AG20443 (cell line): ENCODE results near the gene NUDT8.
"Not testable (repeated sequence)": the region's sequence is repeated elsewhere in the genome, so short reads cannot be mapped to it uniquely, and the experiment has no call there.

Experiments used
- DNase-seq: peaks from one replicate; pipeline ENCODE4 v3.0.0; 2012; ENCODE audit warnings: low spot score, mixed read lengths

The NUDT8 gene

DNA sequence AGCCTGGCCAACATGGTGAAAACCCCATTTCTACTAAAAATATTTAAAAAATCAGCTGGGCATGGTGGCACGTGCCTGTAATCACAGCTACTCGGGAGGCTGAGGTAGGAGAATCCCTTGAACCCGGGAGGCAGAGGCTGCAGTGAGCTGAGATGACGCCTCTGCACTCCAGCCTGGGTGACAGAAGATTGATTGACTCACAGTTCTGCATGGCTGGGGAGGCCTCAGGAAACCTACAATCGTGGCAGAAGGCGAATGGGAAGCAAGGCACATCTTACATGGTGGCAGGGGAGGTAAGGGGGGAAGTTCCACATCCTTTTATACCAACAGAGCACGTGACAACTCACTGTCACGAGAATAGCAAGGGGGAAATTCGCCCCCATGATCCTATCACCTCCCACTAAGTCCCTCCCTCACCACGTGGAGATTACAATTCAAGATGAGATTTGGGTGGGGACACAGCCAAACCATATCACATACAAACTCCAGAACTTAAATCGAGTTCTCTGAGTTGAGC is 40.8 kb downstream of the NUDT8 start:
- not testable (repeated sequence) for DNase-seq

DNA sequence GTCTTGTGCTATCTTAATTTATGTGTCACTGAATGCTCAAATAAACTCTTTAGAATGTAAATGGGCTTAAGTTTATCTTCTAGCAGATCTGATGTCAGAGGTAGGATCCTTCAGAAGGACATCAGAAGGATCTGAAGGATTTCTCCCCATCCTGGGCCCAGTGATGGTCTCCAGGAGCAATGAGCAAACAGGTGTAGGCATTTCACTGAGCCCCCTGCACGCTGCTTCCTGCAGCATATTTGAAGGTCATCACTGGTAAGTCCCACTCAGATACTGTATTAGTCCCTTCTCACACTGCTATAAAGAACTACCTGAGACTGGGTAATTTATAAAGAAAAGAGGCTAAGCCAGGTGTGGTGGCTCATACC is 41.6 kb downstream of the NUDT8 start:
- DNase-seq: no peak

DNA sequence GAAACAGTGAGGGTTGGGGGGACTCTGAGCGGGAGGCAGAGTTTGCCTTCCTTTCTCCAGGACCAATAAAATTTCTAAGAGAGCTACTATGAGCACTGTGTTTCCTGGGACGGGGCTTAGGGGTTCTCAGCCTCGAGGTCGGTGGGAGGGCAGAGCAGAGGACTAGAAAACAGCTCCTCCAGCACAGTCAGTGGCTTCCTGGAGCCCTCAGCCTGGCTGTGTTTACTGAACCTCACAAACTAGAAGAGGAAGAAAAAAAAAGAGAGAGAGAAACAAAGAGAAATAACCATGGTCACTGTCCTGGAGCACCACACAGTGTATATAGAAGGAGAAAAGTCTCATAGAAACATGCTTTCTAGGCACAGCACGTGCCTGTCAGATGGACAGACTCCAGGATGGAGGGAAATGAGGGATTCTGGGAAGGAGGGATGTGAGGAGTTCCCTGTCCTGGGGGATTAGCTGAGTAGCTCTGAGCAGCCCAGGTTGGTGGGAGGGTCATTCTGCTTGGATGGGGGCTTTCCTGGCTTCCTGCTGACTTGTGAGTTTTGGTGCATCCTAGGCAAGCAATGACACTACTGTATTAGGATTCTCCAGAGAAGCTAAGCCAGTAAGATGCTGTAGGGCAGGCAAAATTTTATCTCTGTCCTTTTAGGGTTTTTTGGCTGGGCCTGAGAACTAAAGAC is 43.0 kb downstream of the NUDT8 start:
- no peak for DNase-seq

DNA sequence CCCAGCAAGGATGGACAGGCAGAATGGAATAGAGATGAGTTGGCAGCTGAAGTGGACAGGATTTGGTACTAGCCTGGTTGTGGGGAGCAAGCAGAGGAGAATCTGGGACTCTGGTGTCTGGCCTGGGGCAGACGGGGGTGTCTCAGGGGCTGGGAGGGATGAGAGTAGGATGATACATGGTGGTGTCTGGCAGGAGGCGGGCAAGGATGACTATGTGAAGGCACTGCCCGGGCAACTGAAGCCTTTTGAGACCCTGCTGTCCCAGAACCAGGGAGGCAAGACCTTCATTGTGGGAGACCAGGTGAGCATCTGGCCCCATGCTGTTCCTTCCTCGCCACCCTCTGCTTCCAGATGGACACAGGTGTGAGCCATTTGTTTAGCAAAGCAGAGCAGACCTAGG is 43.8 kb downstream of the NUDT8 start:
- DNase-seq: no peak

DNA sequence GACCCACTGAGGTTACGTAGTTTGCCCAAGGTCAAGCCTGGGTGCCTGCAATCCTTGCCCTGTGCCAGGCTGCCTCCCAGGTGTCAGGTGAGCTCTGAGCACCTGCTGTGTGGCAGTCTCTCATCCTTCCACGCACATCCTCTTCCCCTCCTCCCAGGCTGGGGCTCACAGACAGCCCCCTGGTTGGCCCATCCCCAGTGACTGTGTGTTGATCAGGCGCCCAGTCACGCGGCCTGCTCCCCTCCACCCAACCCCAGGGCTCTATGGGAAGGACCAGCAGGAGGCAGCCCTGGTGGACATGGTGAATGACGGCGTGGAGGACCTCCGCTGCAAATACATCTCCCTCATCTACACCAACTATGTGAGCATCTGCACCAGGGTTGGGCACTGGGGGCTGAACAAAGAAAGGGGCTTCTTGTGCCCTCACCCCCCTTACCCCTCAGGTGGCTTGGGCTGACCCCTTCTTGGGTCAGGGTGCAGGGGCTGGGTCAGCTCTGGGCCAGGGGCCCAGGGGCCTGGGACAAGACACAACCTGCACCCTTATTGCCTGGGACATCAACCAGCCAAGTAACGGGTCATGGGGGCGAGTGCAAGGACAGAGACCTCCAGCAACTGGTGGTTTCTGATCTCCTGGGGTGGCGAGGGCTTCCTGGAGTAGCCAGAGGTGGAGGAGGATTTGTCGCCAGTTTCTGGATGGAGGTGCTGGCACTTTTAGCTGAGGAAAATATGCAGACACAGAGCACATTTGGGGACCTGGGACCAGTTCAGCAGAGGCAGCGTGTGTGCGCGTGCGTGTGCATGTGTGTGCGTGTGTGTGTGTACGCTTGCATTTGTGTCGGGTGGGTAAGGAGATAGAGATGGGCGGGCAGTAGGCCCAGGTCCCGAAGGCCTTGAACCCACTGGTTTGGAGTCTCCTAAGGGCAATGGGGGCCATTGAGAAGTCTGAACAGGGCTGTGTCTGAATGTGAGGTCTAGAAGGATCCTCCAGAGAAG is 44.6 kb downstream of the NUDT8 start:
- DNase-seq: no peak

DNA sequence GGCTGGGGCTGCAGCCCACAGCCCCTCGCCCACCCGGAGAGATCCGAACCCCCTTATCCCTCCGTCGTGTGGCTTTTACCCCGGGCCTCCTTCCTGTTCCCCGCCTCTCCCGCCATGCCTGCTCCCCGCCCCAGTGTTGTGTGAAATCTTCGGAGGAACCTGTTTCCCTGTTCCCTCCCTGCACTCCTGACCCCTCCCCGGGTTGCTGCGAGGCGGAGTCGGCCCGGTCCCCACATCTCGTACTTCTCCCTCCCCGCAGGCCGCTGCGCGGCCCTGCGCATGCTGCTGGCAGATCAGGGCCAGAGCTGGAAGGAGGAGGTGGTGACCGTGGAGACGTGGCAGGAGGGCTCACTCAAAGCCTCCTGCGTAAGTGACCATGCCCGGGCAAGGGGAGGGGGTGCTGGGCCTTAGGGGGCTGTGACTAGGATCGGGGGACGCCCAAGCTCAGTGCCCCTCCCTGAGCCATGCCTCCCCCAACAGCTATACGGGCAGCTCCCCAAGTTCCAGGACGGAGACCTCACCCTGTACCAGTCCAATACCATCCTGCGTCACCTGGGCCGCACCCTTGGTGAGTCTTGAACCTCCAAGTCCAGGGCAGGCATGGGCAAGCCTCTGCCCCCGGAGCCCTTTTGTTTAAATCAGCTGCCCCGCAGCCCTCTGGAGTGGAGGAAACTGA is 45.4 kb downstream of the NUDT8 start:
- DNase-seq: peak; percentile 79

DNA sequence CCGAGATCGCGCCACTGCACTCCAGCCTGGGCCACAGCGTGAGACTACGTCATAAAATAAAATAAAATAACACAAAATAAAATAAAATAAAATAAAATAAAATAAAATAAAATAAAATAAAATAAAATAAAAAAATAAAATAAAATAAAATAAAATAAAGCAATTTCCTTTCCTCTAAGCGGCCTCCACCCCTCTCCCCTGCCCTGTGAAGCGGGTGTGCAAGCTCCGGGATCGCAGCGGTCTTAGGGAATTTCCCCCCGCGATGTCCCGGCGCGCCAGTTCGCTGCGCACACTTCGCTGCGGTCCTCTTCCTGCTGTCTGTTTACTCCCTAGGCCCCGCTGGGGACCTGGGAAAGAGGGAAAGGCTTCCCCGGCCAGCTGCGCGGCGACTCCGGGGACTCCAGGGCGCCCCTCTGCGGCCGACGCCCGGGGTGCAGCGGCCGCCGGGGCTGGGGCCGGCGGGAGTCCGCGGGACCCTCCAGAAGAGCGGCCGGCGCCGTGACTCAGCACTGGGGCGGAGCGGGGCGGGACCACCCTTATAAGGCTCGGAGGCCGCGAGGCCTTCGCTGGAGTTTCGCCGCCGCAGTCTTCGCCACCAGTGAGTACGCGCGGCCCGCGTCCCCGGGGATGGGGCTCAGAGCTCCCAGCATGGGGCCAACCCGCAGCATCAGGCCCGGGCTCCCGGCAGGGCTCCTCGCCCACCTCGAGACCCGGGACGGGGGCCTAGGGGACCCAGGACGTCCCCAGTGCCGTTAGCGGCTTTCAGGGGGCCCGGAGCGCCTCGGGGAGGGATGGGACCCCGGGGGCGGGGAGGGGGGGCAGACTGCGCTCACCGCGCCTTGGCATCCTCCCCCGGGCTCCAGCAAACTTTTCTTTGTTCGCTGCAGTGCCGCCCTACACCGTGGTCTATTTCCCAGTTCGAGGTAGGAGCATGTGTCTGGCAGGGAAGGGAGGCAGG is 46.2 kb downstream of the NUDT8 start, which contains the start of gene GSTP1:
Gene GSTP1, plus strand, starts transcription at position 566 of the 958 bp plus-strand sequence. Its CDS starts 32 bp downstream, at position 598.
- DNase-seq: peak; percentile 97

DNA sequence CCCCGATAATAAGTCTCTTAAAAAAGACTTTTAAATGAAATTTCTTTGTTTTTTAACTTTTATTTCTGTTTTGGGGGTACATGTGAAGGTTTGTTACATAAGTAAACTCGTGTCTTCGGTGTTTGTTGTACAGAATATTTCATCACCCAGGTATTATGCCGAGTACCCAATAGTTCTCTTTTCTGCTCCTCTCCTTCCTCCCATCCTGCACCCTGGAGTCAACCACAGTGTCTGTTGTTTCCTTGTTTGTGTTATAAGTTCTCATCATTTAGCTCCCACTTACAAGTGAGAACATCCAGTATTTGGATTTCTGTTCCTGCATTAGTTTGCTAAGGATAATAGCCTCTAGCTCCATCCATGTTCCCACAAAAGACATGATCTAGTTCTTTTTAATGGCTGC is 47.7 kb downstream of the NUDT8 start:
- DNase-seq: no peak

DNA sequence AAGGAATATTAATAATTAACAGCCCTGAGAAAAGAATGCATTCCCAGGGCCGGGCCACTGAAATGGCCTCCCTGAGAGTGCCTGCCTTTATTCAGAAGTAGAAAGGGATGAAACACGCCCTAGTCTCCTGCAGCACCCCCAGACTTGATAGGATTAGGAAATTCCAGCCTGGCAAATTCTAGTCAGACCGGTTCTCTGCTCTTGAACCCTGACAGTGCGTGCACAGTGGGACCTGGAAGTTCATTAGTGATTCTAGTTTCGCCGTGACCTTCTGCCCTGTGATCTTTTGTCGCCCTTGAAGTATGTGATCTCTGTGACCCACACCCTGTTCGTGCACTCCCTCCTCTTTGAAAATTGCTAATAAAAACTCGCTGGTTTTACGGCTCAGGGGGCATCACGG is 48.3 kb downstream of the NUDT8 start:
- no peak for DNase-seq

DNA sequence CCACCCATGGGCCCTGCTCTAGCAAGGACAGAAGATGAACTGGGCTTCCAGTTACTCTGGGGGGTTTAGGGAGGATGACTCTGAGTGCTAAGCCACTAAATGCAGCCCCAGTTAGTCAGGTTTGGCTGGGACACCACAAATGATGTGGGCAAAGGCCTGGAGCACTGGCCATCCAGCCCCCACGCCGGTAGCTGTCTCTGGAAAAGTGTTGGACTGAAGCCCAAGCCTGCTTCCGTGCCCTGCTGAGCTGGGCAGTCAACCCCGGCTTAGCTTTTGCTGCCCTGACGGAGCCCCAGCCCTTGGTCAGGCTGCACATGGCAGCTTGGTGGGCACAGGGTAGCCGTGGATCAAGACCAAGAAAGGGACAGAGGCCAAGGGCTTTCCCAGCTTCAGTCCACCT is 51.8 kb downstream of the NUDT8 start:
- DNase-seq: no peak
